Measurements from ENCODE around the gene TUBB6.
A peak's percentile ranks its signal among the peaks of the same experiment; 100 is the strongest.

GRCh38 chr18:12328179-12328823, 20.3 kb downstream of the TUBB6 start:
- TF ChIP-seq POLR2A (IDR thresholded peaks at IDR 0.05) (no peak), CTCF (IDR thresholded peaks at IDR 0.05) (peak in 4 of 6 experiments; percentile 2 to 8 (median 4))

Measured in upper lobe of left lung (tissue), 4 donors.